ENCODE measurements around the gene TMPRSS3.

DNA sequence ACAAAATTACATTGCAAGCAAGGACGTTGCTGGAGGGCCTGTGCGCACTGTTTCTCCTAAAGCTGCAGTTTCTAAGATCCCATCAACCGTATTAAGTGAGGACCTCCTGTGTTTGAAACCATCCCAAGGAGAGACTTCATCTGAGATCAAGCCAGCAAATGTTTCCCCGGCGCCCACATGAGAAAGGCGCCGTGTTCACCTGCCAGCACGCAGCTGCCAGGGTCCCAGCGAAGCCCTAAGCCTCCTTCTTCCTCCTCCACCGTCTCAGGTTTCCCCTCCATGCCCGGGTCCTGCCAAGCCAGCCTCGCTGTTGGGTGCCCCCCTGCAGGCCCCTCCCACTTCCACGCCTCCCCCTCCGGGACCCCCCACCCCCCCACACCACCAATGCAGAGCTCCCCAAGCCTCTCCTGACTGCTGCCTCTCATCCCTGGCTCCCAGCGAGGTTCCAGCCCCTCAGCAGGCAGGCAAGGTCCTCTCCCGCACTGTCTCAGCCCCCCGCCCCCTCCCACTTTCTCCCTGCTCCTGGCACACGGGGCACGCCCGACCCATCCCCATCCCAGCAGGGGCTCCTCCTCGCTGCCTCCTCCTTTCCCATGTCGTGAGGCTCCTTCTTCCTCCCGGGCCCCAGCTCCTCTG is 20.9 kb downstream of the TMPRSS3 start:
- TF ChIP-seq, protein P1, sequence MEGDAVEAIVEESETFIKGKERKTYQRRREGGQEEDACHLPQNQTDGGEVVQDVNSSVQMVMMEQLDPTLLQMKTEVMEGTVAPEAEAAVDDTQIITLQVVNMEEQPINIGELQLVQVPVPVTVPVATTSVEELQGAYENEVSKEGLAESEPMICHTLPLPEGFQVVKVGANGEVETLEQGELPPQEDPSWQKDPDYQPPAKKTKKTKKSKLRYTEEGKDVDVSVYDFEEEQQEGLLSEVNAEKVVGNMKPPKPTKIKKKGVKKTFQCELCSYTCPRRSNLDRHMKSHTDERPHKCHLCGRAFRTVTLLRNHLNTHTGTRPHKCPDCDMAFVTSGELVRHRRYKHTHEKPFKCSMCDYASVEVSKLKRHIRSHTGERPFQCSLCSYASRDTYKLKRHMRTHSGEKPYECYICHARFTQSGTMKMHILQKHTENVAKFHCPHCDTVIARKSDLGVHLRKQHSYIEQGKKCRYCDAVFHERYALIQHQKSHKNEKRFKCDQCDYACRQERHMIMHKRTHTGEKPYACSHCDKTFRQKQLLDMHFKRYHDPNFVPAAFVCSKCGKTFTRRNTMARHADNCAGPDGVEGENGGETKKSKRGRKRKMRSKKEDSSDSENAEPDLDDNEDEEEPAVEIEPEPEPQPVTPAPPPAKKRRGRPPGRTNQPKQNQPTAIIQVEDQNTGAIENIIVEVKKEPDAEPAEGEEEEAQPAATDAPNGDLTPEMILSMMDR (conservative IDR thresholded peaks at IDR 0.05; ENCODE audit: low read depth, low read length) = no peak
- no peak for TF ChIP-seq EZH2 (IDR thresholded peaks at IDR 0.05; ENCODE audit: borderline replicate concordance, low read depth, low read length, poor library complexity, severe bottlenecking)
